Left renal cortex interstitium (tissue), 4 donors: ENCODE results near the gene IFITM5. TPM values are rescaled to one million over a fixed set of nuclear protein-coding genes. Genes with fewer than 3 reads are reported as not detected.
"Not testable (repeated sequence)": the region's sequence is repeated elsewhere in the genome, so short reads cannot be mapped to it uniquely, and the experiment has no call there.

Experiments
- DNase-seq, 4 donors: peaks; one replicate each; pipeline ENCODE4 v3.0.0-alpha.2; 2013; ENCODE audit warnings: low read depth in 4 of 4, low spot score in 2 of 4, missing footprints in 1 of 4
- polyA plus RNA-seq, 4 donors: library from polyadenylated mRNA; unstranded; fragments of 120-200 nt; gene quantifications; one replicate each; pipeline ENCODE4 v1.2.1, GENCODE V29; 2013; ENCODE audit not compliant: insufficient read length in 4 of 4

The IFITM5 gene
- under 1 TPM in 2 of 4 donors, not detected in 2; 0.21 to 0.65 TPM for polyA plus RNA-seq

- no peak for DNase-seq
Measured at GRCh38 chr11:299081-299891, at the start of gene IFITM5. IFITM5 (minus strand) TSS chr11:299526; CDS start chr11:299490, 36 bp downstream.

- DNase-seq, result no peak
Measured at GRCh38 chr11:346529-346928, 47.2 kb upstream of the IFITM5 start.

GRCh38 chr11:344836-345578 is 45.7 kb upstream of the IFITM5 start:
- DNase-seq, result no peak

- DNase-seq, result no peak
Measured at GRCh38 chr11:342328-342727, 43.0 kb upstream of the IFITM5 start.

- no peak for DNase-seq
Measured at GRCh38 chr11:340539-341512, 41.5 kb upstream of the IFITM5 start.

GRCh38 chr11:339963-340362 is 40.6 kb upstream of the IFITM5 start:
- no peak for DNase-seq

- no peak for DNase-seq
Measured at GRCh38 chr11:337711-338110, 38.4 kb upstream of the IFITM5 start.

GRCh38 chr11:336659-337198 is 37.4 kb upstream of the IFITM5 start:
- DNase-seq, result no peak

- peak in 1 of 4 donors; percentile 68 for DNase-seq
Measured at GRCh38 chr11:335779-336658, 36.7 kb upstream of the IFITM5 start.

- DNase-seq, result no peak
Measured at GRCh38 chr11:334264-334994, 35.1 kb upstream of the IFITM5 start.

GRCh38 chr11:333616-334263 is 34.4 kb upstream of the IFITM5 start:
- DNase-seq, result not testable (repeated sequence)

GRCh38 chr11:332651-333480 is 33.5 kb upstream of the IFITM5 start:
- DNase-seq, result no peak

GRCh38 chr11:331358-332060 is 32.2 kb upstream of the IFITM5 start:
- no peak for DNase-seq

- no peak for DNase-seq
Measured at GRCh38 chr11:330694-331357, 31.5 kb upstream of the IFITM5 start.

GRCh38 chr11:330307-330693 is 31.0 kb upstream of the IFITM5 start:
- no peak for DNase-seq

GRCh38 chr11:329886-330253 is 30.5 kb upstream of the IFITM5 start:
- DNase-seq, result no peak
